NCI-H2227 treated with DMSO at 0.1 percent for 48 hours (cell line): ENCODE data around the gene CES2.
A peak's percentile ranks its signal among the peaks of the same experiment; 100 is the strongest.

Source experiments
- DNase-seq: peaks from one replicate; lab custom pipeline; 2025; lab: John Stamatoyannopoulos, UW

Gene CES2

DNA sequence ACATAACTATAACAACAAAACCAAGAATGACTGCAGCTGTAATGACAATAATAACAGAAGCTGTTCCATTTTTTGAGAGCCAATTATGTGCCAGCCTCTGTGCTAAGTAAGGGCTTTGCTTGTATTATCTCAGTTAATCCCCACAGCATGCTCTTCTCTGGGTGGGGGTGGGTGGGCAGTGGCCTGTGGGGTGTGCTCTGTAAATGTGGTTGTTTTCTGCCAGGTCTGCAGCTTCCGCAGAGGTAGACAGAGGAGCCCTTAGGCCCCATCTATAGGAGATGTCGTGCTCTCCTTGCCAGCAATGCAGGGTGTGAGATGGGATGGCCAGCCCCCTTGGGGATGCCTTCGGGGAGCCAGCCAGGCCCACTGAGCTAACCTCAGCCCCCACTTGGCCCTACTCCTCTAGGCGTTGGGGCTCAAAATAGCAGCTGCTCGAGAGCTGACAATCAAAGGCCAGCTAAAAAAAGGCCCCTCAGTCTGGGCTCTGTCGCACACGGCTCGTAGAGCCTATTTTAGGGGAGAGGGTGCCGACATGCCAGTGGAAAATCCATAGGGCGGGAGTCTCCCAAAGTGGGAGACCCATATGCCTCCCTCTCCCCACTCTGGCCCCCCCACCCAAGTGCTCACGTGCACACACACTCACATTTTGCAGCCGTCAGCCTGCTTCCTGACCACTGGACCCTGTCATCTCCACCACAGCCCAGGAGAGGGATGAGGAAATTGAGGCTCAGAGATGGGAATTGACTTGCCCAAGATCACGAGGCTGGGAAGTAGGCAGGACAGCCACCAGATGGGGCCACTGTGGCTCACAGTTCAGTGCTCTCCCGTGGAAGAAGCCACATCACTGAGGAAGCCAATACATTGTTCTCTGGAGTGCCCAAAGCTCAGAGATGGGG is 32.4 kb upstream of the CES2 start:
- no peak for DNase-seq

GRCh38 chr16:66903544-66904427 is 31.5 kb upstream of the CES2 start:
- DNase-seq = no peak

GRCh38 chr16:66904428-66904845 is 30.9 kb upstream of the CES2 start:
- no peak for DNase-seq

DNA sequence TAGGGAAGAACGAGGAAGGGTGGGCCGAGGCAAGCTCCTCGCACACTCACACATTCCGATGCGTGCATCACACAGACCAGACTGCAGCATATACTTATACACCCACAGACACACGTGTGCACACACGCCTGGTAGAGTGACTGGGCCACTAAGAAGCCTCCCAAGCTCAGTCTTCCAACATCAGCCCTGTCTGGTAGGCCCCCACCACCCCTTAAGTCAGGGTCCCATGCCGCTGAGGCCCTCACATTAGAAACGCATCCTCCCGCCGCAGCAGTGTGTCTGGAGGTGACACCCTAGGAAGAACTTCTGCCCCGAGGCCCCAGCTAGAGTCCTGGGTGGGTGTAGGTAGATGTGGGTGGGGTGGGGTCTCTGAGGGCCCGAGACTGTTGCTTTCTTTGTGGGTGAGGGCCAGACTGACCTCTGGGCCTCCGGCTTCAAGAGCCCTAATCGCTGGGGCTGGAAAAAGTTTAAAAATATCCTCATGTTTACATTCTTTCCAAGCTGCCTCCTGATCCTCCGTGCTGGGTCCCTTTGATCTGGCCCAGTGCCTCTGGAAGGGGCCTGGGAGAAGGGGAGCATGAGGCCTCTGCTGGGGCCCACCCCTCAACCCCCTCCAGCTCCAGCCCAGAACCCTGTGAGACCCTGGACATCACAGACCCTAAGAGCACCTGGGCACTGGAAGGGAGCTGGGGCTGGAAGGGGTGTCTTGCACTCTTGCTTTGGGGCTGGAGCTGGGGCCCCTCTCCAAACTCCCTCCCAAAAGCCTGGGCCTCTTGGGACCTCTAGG is 30.3 kb upstream of the CES2 start:
- DNase-seq = no peak

- DNase-seq = peak; percentile 23
Observed at GRCh38 chr16:66905633-66906539, 29.4 kb upstream of the CES2 start.

DNA sequence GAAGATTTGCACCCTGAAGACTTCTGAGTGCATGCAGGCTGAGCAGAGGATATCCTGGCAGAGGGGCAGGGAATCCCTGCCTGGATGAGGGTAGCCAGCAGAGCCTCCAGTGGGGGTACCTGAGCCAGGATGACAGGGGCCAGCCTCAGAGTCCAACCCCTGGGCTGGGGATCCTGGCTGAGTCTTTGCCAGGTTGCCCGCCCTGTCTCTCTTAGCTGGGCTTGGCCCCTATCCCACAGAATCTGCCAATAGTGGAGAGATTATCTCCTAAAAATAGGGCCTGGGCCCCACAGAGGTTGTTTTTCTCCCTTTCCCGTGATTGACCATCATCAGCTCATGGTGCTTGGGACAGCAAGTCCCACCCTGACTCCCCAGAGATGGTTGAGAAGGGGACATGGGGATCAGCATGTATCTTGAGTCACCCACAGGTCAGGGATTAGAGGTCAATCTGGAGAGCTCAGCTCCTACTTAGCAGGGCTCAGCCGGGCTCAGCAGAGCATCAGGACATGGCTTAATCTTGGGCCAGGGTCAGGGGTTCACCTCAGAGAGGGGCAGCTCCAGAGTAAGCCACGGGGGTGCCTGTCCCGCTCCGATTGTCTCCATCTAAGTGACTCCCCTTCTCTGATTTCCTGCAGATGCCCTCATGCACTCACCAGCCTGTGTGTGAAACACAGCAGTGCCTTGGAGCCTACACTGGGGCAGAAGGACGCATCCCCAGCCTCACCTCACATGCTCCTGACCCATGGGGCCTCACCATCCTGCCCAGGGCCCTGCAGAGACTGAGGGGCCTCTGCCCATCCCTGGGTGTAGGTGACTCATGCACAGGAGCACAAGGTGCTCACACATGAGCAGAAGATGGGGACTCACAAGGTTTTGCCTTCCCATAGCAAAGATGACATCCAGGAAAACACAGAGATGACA is 28.1 kb upstream of the CES2 start:
- DNase-seq = no peak

DNA sequence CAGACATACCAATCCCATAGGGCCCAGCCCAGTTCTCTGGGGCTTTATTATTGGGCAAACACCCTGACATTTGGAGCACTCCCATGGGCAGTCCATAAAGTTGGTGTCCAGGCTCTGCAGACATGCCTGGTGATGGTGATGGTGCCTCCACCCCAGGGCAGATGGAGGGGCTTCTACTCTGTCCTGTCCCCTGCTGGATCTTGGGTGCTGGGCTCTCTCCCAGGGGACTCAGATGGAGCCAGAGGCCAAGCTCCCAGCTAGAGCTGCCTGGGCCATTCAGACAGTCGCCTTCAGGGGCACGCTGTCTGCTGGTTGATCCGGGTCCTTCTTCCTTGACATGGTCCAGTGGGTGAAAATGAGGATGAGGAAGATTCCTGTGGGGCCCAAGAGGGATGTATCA is 27.2 kb upstream of the CES2 start:
- DNase-seq = no peak

- no peak for DNase-seq
Observed at GRCh38 chr16:66908762-66909559, 26.4 kb upstream of the CES2 start.

GRCh38 chr16:66910175-66910940 is 25.0 kb upstream of the CES2 start:
- no peak for DNase-seq

- no peak for DNase-seq
Observed at GRCh38 chr16:66911112-66911511, 24.2 kb upstream of the CES2 start.

- no peak for DNase-seq
Observed at GRCh38 chr16:66911801-66912200, 23.5 kb upstream of the CES2 start.

DNA sequence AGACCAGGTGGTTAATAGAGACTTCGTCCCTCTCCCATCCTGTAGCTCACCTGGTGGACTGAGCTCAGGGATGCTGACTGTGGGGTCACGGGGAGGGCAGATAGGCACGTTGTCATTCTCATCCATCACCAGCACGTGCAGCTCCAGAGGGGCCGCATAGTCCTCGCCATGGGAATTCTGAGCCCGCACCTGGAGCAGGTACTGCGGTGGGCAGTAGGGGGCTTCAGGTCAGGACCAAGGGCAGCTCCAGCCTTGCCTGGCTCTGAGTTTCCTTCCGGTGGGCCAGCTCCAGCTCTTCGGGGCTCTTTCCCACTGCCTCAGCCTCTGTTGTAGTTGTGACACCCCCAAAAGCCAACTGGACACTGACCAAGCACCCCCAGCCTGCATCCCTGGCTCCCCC is 22.2 kb upstream of the CES2 start:
- no peak for DNase-seq

DNA sequence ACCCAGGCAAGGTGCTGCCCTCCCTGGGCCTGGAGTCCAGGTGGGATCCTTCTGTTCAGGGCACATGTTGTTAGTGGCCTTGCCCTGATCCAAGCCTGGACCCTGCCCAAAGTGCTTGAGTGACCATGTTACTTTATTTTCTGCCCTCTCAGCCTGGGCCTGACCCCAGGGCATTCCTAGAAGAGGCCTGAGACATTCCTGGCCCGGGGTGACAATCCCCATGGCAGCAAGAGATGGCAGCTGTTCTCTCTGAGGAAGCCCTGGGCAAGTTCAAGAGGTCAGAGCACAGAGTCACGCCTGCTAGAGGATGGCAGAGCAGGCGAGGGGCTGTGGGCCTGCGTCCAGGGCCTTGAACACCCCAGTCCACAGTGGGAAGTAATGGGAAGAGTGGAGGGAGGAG is 21.6 kb upstream of the CES2 start:
- DNase-seq = no peak

- no peak for DNase-seq
Observed at GRCh38 chr16:66914541-66914940, 20.8 kb upstream of the CES2 start.

GRCh38 chr16:66915041-66915440 is 20.3 kb upstream of the CES2 start:
- no peak for DNase-seq

GRCh38 chr16:66916518-66916917 is 18.8 kb upstream of the CES2 start:
- no peak for DNase-seq

DNA sequence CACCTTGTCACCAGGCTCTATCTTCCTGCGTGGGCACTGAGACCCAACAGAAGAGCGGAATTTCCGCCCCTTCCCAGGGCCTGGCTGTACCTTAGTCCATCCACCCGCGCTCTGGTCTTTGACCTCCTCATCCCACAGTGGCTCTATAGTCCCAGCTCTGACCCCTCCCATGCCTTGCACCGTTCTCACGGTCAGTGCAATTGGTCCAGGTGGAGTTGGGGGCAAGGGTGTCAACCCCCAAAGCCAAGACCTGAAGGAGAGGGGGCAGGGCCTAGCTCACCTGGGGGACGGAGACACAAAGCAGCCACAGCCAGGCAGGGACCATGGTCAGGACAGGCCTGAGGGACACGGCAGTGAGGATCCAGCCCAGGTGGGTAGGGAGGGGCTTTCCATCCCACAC is 17.6 kb upstream of the CES2 start:
- no peak for DNase-seq

DNA sequence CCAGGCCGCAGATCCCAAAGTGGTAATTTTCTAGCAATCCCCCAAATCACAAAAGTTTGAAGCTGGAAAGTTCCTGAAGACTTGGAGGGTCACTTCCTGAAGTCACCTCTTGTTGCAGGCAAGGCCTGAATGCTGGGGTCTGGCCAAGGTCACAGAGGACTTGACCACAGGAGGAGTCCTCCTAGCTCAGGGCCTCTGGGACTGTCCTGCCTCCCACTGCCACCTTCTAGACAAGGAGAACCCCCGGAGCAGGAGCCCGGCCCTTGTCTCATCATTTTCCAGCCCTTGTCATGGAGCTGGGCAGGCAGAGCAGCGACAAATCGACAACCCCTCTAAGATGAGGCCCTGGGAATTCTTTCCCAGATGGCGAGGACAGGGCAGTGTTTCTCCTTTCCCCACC is 17.0 kb upstream of the CES2 start:
- no peak for DNase-seq
